NCI-H187 (cell line): Measurements from ENCODE around the gene TSPAN9.
A peak's percentile ranks its signal among the peaks of the same experiment; 100 is the strongest.

Experiments used
- DNase-seq, 2 experiments: peaks; one replicate each; lab custom pipeline; 2025; lab: John Stamatoyannopoulos, UW

The TSPAN9 gene

GRCh38 chr12:3164454-3165077 is 87.4 kb downstream of the TSPAN9 start:
- no peak for DNase-seq

DNA sequence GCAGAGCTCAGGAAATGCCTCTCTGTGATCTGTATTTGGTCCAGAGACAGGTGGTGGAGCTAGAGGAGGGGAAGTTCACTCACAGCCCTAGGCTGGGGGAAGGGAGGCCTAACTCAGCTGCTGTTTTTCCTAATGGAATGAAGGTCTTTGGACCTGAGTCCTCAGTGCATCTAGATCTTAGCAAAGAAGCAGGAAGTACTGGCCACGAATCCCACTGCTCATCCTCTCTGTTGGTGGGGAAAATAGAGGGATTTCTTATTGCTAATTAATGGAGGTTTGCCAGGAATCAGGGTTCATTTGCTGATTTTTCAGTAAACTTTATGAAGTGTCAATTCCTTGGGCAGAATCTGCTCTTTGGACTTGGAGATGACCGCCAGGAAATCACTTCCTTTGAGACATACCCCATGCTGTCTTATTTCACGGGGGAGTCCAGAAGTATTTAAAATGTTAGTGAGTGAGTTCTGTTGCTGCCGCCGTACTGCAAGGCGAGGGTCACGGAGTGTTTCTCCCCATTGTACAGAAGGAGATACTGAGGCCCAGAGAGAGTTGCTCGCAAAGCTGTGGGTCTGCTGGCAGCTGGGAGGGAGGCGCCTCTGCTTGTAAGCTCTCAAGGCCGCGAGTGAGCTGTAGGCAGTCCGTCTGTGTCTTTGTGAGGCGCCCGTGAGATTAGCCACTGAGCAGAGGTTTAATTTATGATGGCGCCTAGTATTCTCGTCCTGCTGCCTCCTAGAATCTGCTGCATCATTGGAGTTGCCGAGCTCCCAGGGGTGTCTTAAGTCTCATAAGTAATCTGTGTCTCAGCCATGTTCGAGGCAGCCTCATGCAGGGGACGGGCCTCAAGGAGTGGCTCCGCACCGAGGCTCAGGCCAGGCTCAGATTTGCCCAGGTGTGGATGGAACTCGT is 88.2 kb downstream of the TSPAN9 start:
- no peak for DNase-seq

DNA sequence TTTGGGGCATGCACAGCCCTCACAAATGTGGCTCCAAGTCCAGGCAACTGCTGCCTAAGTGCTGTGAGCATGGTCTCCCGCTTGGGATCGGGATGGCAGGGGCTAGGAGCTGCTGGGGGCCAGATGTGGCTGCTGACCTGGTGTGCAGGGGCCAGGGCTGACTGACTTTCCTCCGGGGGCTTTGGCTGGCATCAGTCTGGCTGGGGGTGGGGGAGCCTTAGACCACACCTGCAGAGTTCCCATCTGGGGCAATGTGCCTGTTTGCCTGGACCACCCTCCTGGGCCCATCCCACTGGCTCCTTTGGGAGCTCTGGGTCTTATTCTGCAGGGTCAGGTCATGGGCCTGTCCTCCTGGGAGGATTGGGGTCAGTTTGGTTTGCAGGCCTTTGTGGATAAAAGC is 90.5 kb downstream of the TSPAN9 start:
- no peak for DNase-seq

- DNase-seq: no peak
Observed at GRCh38 chr12:3168223-3169221, 91.3 kb downstream of the TSPAN9 start.

DNA sequence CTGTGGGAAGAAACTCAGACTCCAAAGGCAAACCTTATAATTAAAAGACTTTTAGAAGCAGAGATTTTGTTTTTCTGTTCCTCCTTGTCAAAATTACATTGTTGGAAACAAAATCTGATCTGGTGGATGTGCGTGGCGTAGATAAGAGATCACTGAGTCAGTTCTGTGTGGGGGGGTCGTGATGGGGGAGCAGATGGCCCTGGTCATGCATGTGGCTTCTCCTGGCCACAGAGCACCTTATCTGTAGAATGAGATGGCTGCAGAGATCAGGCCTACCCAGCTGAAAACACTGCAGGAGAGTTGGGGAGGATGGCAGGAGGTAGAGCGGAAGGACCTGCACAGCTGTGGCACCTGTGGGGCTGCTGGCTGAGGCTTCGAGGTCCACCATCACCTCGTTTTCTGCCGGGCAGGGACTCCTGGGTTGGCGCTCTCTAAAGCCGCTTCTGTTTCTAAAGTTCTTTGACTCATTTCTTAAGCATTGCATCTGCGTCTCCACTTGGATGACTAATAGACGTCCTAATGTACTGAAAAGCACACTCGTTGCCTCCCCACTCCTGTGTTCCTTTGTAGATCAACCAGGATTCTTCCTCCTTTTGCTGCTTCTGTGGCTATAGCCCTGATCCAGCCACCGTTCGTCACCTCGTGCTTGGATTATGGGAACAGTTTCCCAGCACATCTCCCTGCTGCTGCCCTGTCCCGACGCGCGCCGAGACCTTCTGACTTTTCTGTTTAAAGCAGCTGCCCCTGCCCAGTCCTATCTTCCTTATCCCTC is 93.4 kb downstream of the TSPAN9 start:
- no peak for DNase-seq

- no peak for DNase-seq
Observed at GRCh38 chr12:3171195-3171591, 94.0 kb downstream of the TSPAN9 start.

DNA sequence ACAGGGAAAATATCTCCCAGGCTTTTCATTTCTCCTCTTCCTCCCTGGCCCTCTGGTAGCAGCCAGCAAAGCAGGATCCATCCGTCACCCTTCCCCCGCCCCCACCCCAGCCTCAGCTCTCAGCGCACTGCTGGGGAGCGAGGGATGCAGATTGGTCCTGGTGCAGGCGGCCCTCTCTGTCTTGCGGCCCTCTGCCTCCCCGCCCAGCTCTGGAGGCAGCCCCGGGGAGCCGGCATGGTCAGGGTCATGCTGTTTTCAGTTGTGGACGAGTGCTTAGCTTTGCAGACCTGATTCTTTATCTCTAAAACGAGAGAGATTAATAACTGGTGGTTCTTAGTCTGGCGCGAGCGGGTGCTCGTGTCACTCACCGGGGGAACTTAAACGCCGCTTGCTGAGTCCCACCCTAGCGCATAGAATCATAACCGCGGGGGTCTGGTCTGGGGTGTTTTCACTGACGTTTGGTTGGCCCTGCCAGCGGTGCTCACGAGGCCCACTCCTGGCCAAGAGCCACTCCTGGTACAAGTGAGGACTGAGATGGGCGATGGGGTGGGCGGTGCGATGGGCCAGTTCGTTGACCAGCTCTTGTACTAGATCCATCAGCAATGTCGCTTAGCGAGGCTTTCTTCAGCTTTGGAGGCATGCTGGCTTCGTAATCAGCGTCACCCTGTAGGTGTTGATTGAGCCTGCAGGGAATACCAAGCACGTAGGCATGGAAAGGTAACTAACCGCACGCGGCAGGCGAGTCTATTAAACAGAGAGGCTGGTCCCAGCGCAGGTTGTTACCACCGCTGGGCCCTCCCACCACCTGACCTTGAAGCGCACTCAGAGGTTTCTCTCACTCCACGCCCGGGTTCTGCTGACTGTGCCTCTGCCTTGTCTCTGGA is 95.2 kb downstream of the TSPAN9 start:
- no peak for DNase-seq

GRCh38 chr12:3173008-3173553 is 95.9 kb downstream of the TSPAN9 start:
- DNase-seq: peak in 1 of 2 experiments; percentile 32

GRCh38 chr12:3173912-3174311 is 96.7 kb downstream of the TSPAN9 start:
- DNase-seq: no peak

DNA sequence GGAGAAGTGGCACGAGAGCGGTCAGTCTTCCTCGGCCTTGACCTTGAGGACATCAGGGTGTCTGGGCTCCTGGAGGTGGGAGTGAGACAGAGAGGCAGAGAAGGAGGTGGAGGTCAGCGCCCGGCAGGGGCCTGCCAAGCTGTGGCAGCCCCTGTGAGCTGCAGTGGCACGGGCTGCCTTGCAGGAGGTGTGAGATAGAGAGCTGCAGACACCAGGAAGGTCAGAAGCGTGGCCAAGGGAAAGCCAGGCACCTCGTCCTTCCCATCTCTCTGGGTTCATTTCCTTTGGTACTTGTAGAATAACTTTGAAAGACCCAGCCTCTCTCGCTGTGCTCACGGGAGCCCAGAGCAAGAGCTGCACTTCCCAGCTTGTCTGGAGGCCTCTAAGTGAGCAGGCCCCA is 98.1 kb downstream of the TSPAN9 start:
- DNase-seq: no peak

DNA sequence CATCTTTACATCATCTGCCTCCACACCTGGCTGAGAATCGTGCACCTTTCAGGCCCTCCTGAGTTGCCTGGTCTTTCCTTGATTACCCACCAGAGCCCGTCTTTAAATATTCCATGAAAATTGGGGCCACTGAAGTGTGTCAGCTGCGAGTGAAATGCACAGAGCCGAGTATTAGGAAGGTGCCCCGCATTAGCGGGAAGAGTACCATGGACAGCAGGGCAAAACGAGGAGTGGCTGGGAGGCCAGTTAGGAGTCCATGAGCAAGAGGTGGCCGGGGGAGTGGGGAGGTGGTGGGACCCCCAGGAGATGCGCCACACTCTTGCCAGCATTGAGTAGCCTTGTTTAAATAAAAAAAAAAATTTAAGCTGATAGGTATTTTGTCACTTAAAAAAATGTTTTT is 99.6 kb downstream of the TSPAN9 start:
- no peak for DNase-seq

DNA sequence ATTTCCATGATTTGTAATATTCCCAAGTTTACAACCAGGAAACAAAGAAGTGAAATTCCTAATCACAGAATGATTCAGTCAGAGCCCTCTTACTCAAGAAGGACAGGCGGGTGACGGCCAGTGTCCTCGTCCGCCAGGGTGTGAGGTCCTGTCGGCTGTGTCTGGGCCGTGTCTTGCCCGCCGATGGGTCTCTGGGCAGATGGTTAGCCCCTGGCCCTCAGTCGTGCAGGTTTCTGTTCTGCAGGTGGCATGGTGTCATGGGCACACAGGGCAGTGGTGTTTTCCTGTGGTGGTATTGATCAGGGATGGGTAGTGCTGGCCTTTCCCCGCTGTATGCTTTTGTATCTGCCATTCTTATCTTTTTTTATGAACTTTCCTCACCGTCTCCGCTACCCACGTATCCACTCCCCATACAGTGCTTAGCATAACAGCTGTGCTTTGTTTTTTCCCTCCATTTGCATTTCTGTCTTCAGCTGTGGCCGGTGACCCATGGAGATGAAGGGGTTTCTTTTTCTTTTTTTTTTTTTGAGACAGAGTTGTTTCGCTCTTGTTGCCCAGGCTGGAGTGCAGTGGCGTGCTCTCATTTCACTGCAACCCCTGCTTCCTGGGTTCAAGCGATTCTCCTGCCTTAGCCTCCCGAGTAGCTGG is 100.7 kb downstream of the TSPAN9 start:
- no peak for DNase-seq

GRCh38 chr12:3178671-3179313 is 101.6 kb downstream of the TSPAN9 start:
- no peak for DNase-seq

DNA sequence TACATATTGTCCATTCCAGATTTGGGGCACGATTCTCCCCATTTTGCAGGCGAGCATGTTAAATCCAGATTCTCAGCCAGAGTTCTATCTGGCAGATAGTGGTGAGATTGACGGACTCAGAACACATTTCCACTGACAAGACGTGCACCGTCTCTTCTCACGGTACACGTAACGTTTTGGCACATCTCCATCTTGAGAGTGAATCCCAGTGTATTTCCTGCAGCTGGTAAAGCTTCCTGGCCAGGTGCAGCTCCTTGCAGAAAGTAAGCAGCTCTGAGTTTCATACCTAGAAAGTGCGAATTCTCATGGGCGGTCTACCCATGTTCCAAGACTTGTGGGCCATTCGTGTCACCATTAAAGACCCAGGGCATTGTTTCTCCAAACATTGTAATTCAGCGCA is 102.6 kb downstream of the TSPAN9 start:
- DNase-seq: no peak

GRCh38 chr12:3182426-3182825 is 105.2 kb downstream of the TSPAN9 start:
- no peak for DNase-seq

GRCh38 chr12:3184485-3184884 is 107.3 kb downstream of the TSPAN9 start:
- DNase-seq: no peak

DNA sequence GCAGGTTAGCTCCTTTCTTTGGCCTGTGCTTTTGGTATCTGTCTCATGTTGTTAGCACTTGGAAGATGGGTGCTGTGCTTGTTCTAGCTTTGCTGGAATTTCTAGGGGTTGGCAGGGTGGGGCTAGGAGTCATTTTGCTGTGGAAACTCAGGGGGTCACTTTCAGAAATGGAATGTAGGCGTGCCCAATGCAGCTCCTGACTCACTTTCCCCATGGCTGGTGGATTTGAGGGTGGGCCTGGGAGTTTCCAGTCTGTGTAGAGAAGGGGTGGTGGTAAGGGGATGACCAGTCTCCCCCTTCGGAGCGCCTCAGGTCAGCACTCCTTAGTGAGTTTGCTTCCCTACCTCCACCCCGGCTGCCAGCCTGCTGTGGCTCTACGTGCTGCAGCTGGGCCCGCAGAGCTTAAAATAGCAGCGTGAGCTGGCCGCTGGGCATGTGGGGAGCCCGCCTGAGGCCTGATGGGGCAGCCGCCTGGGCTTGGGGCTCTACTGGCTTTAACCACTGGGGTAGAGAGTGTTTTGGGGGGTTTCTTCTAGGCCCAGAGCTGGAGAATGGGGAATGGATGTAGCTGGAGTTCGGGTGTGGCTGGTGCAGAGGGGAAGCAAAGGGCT is 108.2 kb downstream of the TSPAN9 start:
- no peak for DNase-seq

DNA sequence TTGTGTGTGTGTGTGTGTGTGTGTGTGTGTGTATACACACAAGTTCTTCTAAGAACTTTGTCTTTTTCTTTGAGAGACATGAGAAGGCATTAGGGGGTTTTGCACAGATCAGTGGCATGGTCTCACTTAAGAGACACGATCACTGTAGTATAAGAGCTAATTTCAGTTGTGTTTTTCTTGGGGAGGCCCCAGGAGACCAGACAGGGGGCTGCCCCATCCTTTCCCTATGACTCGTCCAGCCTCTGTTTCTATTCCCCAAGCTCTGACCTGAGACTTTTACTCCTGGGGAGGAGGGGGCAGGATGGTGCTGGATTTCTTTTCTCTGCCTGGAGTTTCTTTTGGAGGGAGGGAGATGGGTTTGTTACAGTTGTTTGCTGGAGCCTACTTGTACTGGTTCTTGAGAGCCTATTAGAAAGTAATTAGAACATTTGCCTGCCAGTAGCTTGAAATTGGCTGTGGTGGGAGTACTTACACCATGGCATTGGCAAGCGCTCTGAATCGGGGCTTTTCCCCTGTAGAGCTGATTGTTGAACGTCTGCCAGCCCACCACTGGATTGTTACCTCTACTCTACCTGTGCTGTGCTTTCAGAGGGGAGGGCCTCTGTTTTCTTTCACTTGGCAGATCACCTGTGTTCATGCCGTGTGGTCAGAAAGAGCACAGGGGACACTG is 109.5 kb downstream of the TSPAN9 start:
- DNase-seq: no peak
